ENCODE data around the gene SLC16A12. TPM values are rescaled to one million over a fixed set of nuclear protein-coding genes. Genes with fewer than 3 reads are reported as not detected.

Gene SLC16A12
- total and polyA plus RNA-seq, 2 of the 13 experiments (the other 11 are each of a cell fraction or from before 2014, with no cell fraction given): 0.02 TPM; not detected in 1

DNA sequence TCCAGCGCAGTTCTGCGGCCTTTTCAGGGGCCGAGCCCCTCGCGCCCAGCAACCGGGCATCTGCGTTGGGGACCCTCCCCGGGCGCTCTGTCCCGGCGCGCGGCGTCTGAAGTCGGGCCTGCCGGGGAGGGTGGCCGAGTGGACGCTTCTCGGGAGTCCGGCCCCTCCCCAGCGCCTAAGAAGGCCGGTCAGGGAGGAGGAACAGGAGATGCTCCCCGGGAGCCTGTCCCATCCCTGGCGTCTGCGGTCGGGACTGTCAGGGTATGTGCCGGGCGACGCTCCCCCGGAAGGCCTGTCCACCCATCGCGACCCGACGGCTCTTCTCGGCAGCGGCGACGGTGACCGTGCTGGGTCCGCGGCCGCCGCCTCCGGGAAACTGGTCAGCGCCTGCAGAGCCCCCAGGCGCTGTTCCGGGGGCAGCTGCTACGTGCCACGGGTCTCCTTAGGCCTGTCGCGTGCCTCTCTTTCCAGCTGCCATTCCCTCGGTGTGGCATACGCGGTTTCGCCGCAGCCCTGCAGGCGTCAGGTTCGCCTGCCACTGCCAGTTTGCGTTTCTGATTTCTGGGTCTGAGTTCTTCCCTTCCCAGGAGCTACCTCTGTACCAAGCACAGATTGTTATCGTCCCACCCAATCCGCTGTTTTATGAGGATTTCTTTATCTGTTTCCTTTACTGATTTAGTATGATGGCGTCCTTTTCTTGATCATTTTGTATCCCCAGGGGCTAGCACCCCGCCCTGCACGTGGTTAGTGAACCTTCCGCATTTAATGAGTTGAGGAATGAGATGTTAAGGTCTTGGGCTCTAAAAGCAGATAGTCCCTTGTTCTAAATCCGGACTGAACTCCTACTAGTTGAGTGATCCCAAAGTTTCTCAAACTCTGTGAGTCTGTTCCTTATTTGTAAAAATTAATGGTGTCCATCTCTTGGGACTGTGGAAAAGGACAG lies 120.2 kb downstream of the SLC16A12 start (continued):
- TF ChIP-seq CREB1 (IDR thresholded peaks at IDR 0.05): no peak
- no peak for TF ChIP-seq CREB1 (CRISPR knock-in tag; IDR thresholded peaks at IDR 0.05)
- no peak for TF ChIP-seq MIER2 (CRISPR knock-in tag; IDR thresholded peaks at IDR 0.05)
- no peak for TF ChIP-seq MAFK (conservative IDR thresholded peaks at IDR 0.05 in 1 of 2, IDR thresholded peaks at IDR 0.05 in 1 of 2; ENCODE audit: low read length in 2 of 2)
- TF ChIP-seq ZNF713 (CRISPR knock-in tag; IDR thresholded peaks at IDR 0.05): no peak
- no peak for TF ChIP-seq HNRNPUL1 (IDR thresholded peaks at IDR 0.05; ENCODE audit: low read depth, low read length)
- TF ChIP-seq SOX13 (IDR thresholded peaks at IDR 0.05): no peak
- no peak for TF ChIP-seq SOX13 (CRISPR knock-in tag; conservative IDR thresholded peaks at IDR 0.05 in 1 of 2, IDR thresholded peaks at IDR 0.05 in 1 of 2)
- TF ChIP-seq ZNF232 (CRISPR knock-in tag; IDR thresholded peaks at IDR 0.05; ENCODE audit: borderline replicate concordance): no peak
- TF ChIP-seq ZNF841 (CRISPR knock-in tag; IDR thresholded peaks at IDR 0.05; ENCODE audit: borderline replicate concordance): no peak
- TF ChIP-seq ISX (CRISPR knock-in tag; conservative IDR thresholded peaks at IDR 0.05): no peak
- no peak for TF ChIP-seq MBNL3 (CRISPR knock-in tag; conservative IDR thresholded peaks at IDR 0.05)
- TF ChIP-seq REL (CRISPR knock-in tag; conservative IDR thresholded peaks at IDR 0.05): no peak
- no peak for TF ChIP-seq PAWR (CRISPR knock-in tag; IDR thresholded peaks at IDR 0.05; ENCODE audit: borderline replicate concordance)
- TF ChIP-seq ZNF235 (CRISPR knock-in tag; IDR thresholded peaks at IDR 0.05; ENCODE audit: borderline replicate concordance): peak; percentile 52; the same call in 1 of the 2 replicates
- TF ChIP-seq, protein P1, sequence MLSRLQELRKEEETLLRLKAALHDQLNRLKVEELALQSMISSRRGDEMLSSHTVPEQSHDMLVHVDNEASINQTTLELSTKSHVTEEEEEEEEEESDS (CRISPR knock-in tag; IDR thresholded peaks at IDR 0.05; ENCODE audit: borderline replicate concordance): no peak
- TF ChIP-seq, protein P2, sequence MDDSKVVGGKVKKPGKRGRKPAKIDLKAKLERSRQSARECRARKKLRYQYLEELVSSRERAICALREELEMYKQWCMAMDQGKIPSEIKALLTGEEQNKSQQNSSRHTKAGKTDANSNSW (CRISPR knock-in tag; IDR thresholded peaks at IDR 0.05; ENCODE audit: borderline replicate concordance): no peak
- 0 out of 2 replicates have a peak, but pooled peaks have one; percentile 22 for TF ChIP-seq CBFB (CRISPR knock-in tag; IDR thresholded peaks at IDR 0.05)
- TF ChIP-seq, protein P3, sequence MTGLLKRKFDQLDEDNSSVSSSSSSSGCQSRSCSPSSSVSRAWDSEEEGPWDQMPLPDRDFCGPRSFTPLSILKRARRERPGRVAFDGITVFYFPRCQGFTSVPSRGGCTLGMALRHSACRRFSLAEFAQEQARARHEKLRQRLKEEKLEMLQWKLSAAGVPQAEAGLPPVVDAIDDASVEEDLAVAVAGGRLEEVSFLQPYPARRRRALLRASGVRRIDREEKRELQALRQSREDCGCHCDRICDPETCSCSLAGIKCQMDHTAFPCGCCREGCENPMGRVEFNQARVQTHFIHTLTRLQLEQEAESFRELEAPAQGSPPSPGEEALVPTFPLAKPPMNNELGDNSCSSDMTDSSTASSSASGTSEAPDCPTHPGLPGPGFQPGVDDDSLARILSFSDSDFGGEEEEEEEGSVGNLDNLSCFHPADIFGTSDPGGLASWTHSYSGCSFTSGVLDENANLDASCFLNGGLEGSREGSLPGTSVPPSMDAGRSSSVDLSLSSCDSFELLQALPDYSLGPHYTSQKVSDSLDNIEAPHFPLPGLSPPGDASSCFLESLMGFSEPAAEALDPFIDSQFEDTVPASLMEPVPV (CRISPR knock-in tag; IDR thresholded peaks at IDR 0.05): peak; percentile 74
- TF ChIP-seq, protein P4, sequence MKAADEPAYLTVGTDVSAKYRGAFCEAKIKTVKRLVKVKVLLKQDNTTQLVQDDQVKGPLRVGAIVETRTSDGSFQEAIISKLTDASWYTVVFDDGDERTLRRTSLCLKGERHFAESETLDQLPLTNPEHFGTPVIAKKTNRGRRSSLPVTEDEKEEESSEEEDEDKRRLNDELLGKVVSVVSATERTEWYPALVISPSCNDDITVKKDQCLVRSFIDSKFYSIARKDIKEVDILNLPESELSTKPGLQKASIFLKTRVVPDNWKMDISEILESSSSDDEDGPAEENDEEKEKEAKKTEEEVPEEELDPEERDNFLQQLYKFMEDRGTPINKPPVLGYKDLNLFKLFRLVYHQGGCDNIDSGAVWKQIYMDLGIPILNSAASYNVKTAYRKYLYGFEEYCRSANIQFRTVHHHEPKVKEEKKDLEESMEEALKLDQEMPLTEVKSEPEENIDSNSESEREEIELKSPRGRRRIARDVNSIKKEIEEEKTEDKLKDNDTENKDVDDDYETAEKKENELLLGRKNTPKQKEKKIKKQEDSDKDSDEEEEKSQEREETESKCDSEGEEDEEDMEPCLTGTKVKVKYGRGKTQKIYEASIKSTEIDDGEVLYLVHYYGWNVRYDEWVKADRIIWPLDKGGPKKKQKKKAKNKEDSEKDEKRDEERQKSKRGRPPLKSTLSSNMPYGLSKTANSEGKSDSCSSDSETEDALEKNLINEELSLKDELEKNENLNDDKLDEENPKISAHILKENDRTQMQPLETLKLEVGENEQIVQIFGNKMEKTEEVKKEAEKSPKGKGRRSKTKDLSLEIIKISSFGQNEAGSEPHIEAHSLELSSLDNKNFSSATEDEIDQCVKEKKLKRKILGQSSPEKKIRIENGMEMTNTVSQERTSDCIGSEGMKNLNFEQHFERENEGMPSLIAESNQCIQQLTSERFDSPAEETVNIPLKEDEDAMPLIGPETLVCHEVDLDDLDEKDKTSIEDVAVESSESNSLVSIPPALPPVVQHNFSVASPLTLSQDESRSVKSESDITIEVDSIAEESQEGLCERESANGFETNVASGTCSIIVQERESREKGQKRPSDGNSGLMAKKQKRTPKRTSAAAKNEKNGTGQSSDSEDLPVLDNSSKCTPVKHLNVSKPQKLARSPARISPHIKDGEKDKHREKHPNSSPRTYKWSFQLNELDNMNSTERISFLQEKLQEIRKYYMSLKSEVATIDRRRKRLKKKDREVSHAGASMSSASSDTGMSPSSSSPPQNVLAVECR (CRISPR knock-in tag; IDR thresholded peaks at IDR 0.05; ENCODE audit: borderline replicate concordance): peak; percentile 43; the same call in 1 of the 2 replicates
- no peak for TF ChIP-seq RELA (CRISPR knock-in tag; IDR thresholded peaks at IDR 0.05)
- no peak for TF ChIP-seq ZNF672 (CRISPR knock-in tag; IDR thresholded peaks at IDR 0.05)
- TF ChIP-seq FIP1L1 (IDR thresholded peaks at IDR 0.05; ENCODE audit: borderline replicate concordance, insufficient read depth, low read depth, low read length): no peak
- TF ChIP-seq ZFP62 (CRISPR knock-in tag; IDR thresholded peaks at IDR 0.05): no peak
